Right lobe of liver (tissue), 6 donors: Measurements from ENCODE around the gene ABCB8. TPM values are rescaled to one million over a fixed set of nuclear protein-coding genes. Genes with fewer than 3 reads are reported as not detected.

Source experiments
- ATAC-seq, 4 donors: fragments of 200-7000 bp; cut with Tn5 transposase; one replicate each; pipeline ENCODE4 v1.9.1; 2020; ENCODE audit warnings: mild to moderate bottlenecking in 4 of 4, moderate library complexity in 4 of 4
- DNase-seq, 3 donors: peaks; one replicate each; pipeline ENCODE4 v3.0.0-alpha.2; 2020
- H3K27ac ChIP-seq, 3 donors: fragments of 200-600 bp; one replicate each; pipeline ENCODE4 v1.8.0; 2022
- H3K27me3 ChIP-seq, 2 donors: fragments of 200-600 bp; one replicate each; pipeline ENCODE4 v1.8.0; 2022
- H3K36me3 ChIP-seq, 4 donors: fragments of 200-600 bp; sonication (generic) in 1 of 4; one replicate each; pipeline versions ENCODE4 v1.5.1 to v1.8.0; 2017 to 2022; ENCODE audit warnings: control low read depth in 1 of 4
- H3K4me1 ChIP-seq, 4 donors: fragments of 200-600 bp; sonication (generic) in 1 of 4; one replicate each; pipeline versions ENCODE4 v1.5.1 to v1.8.0; 2017 to 2022; ENCODE audit warnings: control low read depth in 1 of 4
- H3K4me3 ChIP-seq, 3 donors: fragments of 200-600 bp; one replicate each; pipeline ENCODE4 v1.8.0; 2022
- H3K9me3 ChIP-seq, 4 donors: fragments of 200-600 bp; sonication (generic) in 1 of 4; one replicate each; pipeline versions ENCODE4 v1.5.1 to v1.8.0; 2017 to 2022; ENCODE audit warnings: control low read depth in 1 of 4
- CTCF ChIP-seq, 4 donors: fragments of 200-600 bp in 3 of 4; fragments of 450-650 bp in 1 of 4; IDR thresholded peaks; one replicate each; pipeline versions ENCODE4 v1.5.1 to v1.8.0; 2016 to 2022; ENCODE audit warnings: antibody characterized with exemption in 4 of 4, mild to moderate bottlenecking in 2 of 4
- POLR2A ChIP-seq: fragments of 450-650 bp; IDR thresholded peaks from one replicate; pipeline ENCODE4 v1.6.1; 2017; ENCODE audit warnings: antibody characterized with exemption, mild to moderate bottlenecking
- WGBS: methylation state at CpG from one replicate; pipeline ENCODE4 v1.1.6; 2018; ENCODE audit warnings: low coverage, low lambda C conversion rate; ENCODE audit not compliant: insufficient coverage; ENCODE audit errors: missing lambda C conversion rate; 5-methylcytosine and 5-hydroxymethylcytosine counted together
- intact Hi-C, 2 donors: fragments of 100-400 bp; cut with DNase I; formaldehyde crosslinking; loops; one replicate each; pipeline versions ENCODE4 v1.11.2 to v1.14.1; 2022
- long read RNA-seq: library from polyadenylated mRNA; unstranded; transcript quantifications from one replicate; pipeline ENCODE4 v2.0.0, GENCODE V29; 2019
- total RNA-seq, 6 experiments: library from RNA; depleted of rRNA in 2 of 6; stranded (reverse); fragments of >200 nt in 2 of 6; fragmentation: NEBNext Ultra II Directional in 3 of 6; extraction: Animal tissue kit (Norgen Biotek cat#: 25700) in 3 of 6; gene quantifications; one replicate each; pipeline versions ENCODE4 v1.1.0 to v1.2.4, GENCODE V29; 2016 to 2023
- donor health status: DM: no; HTN: yes; CAD: no.
- donor health status: DM: no; HTN: no; CAD: no.
- donor health status: DM: no; HTN: no; CAD: no.
- donor health status: DM: no; HTN: yes; CAD: no.
- donor health status: DM: no; HTN: yes; CAD: no.

ABCB8 gene
- total RNA-seq, result 10 to 100 TPM; 22.3 to 33.8 (median 26.8) TPM
- long read RNA-seq, full-length matches to known transcripts, result 1 of 1 reads
- long read RNA-seq, partial matches to known transcripts, result 0 of 1 reads
- long read RNA-seq, other reads (novel, unspliced or antisense), result 0 of 1 reads

GRCh38 chr7:151028131-151028947, at the start of gene ABCB8:
TSS of gene ABCB8 (plus strand) at chr7:151028450. CDS start at chr7:151028516, 66 bp downstream.
- TF ChIP-seq POLR2A (peak; percentile 62), CTCF (IDR thresholded peaks at IDR 0.05) (peak; percentile 56 to 66 (median 62))
- under 1% methylated on average over 30 of the region's 53 CpGs for WGBS

GRCh38 chr7:150979713-150980390, 48.4 kb upstream of the ABCB8 start:
- no peak overlapping the region for H3K27ac ChIP-seq
- DNase-seq, result peak in 1 of 3 donors; percentile 40
- 80% methylated on average over 1 of the region's 7 CpGs for WGBS
- no peaks in the 10 kb centered on the region for H3K36me3 ChIP-seq
- ATAC-seq, result no peak
- H3K4me3 ChIP-seq, result no peak overlapping the region
- peaks cover 0 to 1% of the 10 kb centered on the region in 2 donors for H3K27me3 ChIP-seq
- no peaks in the 10 kb centered on the region for H3K9me3 ChIP-seq
- peaks cover 0 to 5% (median 0%) of the 10 kb centered on the region in 4 donors for H3K4me1 ChIP-seq
- intact Hi-C loops, result loop anchor here in 1 of 2 donors (10.0 kb wide), 1 partner anchor 85 kb away; no protein-coding TSS in a partner anchor
- TF ChIP-seq CTCF (IDR thresholded peaks at IDR 0.05) (no peak), POLR2A (no peak)

More at GRCh38 chr7:151028131-151028947, at the start of gene ABCB8:
- DNase-seq (peak; percentile 96 to 98 (median 98)), ATAC-seq (peak; percentile 94 to 97 (median 96))
- no peaks in the 10 kb centered on the region for H3K9me3 ChIP-seq
- no peaks in the 10 kb centered on the region for H3K4me1 ChIP-seq
- no peaks in the 10 kb centered on the region for H3K27me3 ChIP-seq
- peak within 1 kb of the TSS; percentile 81 to 94 (median 85) for H3K4me3 ChIP-seq
- H3K36me3 ChIP-seq, result no peaks in the 10 kb centered on the region
- intact Hi-C loops, result no loop called here
- H3K27ac ChIP-seq, result peak within 1 kb of the TSS in 2 of 3 donors; percentile 46 to 73

- Histone ChIP-seq H3K27ac (no peak overlapping the region), H3K4me1 (no peaks in the 10 kb centered on the region), H3K4me3 (no peak overlapping the region), H3K9me3 (no peaks in the 10 kb centered on the region), H3K36me3 (no peaks in the 10 kb centered on the region), H3K27me3 (no peaks in the 10 kb centered on the region)
- no CpG with 5 or more reads among the region's 2 CpGs for WGBS
- intact Hi-C loops, result loop anchor here in 1 of 2 donors (10.0 kb wide), 1 partner anchor 86 kb away; no protein-coding TSS in a partner anchor
- ATAC-seq (no peak), DNase-seq (no peak)
- TF ChIP-seq POLR2A, result no peak
- TF ChIP-seq CTCF (IDR thresholded peaks at IDR 0.05), result no peak
These were observed 47.6 kb upstream of the ABCB8 start for GRCh38 chr7:150980663-150981062.

GRCh38 chr7:150981644-150982043, 46.6 kb upstream of the ABCB8 start:
- 68% methylated on average over 5 of the region's 6 CpGs for WGBS
- no peaks in the 10 kb centered on the region for H3K4me1 ChIP-seq
- ATAC-seq, result no peak
- no peak for DNase-seq
- H3K9me3 ChIP-seq, result no peaks in the 10 kb centered on the region
- H3K36me3 ChIP-seq, result no peaks in the 10 kb centered on the region
- TF ChIP-seq POLR2A (no peak), CTCF (IDR thresholded peaks at IDR 0.05) (no peak)
- no peak overlapping the region for H3K27ac ChIP-seq
- no peaks in the 10 kb centered on the region for H3K27me3 ChIP-seq
- H3K4me3 ChIP-seq, result no peak overlapping the region
- intact Hi-C loops, result loop anchor here in 1 of 2 donors (10.0 kb wide), 1 partner anchor 87 kb away; no protein-coding TSS in a partner anchor
